Gastroesophageal sphincter (tissue), 4 donors: Measurements from ENCODE around the gene INPP5A. TPM values are rescaled to one million over a fixed set of nuclear protein-coding genes. Genes with fewer than 3 reads are reported as not detected.

Source experiments
- ATAC-seq: fragments of 150-250 bp; one replicate; pipeline ENCODE4 v1.9.1; 2016; ENCODE audit warnings: mild to moderate bottlenecking, moderate library complexity
- H3K27ac ChIP-seq, 4 donors: fragments of 200-600 bp; sonication (generic) in 3 of 4; 1 replicate in 3 of 4; 2 replicates in 1 of 4; pipeline ENCODE4 v1.5.1; 2016 to 2019
- H3K27me3 ChIP-seq: fragments of 200-600 bp; sonication (generic); one replicate; pipeline ENCODE4 v1.5.1; 2019
- H3K36me3 ChIP-seq, 2 donors: fragments of 200-600 bp; sonication (generic); one replicate each; pipeline ENCODE4 v1.5.1; 2019; ENCODE audit warnings: control low read depth in 1 of 2
- H3K4me1 ChIP-seq, 3 donors: fragments of 200-600 bp; sonication (generic); 1 replicate in 2 of 3; 2 replicates in 1 of 3; pipeline ENCODE4 v1.5.1; 2016 to 2019; ENCODE audit warnings: control low read depth in 2 of 3
- H3K4me3 ChIP-seq, 2 donors: fragments of 200-600 bp; sonication (generic); one replicate each; pipeline ENCODE4 v1.5.1; 2019; ENCODE audit warnings: mild to moderate bottlenecking in 1 of 2, moderate library complexity in 1 of 2
- H3K9me3 ChIP-seq, 3 donors: fragments of 200-600 bp; sonication (generic); one replicate each; pipeline ENCODE4 v1.5.1; 2017 to 2019; ENCODE audit warnings: control low read depth in 2 of 3
- CTCF ChIP-seq, 4 experiments: fragments of 200-600 bp in 2 of 4; fragments of 450-650 bp in 2 of 4; sonication (generic) in 1 of 4; IDR thresholded peaks; one replicate each; pipeline ENCODE4 v1.5.1; 2017 to 2019; ENCODE audit warnings: antibody characterized with exemption in 4 of 4, mild to moderate bottlenecking in 2 of 4, moderate library complexity in 2 of 4
- EP300 ChIP-seq: sonication (generic); formaldehyde crosslinking; IDR thresholded peaks from one replicate; pipeline ENCODE4 v1.6.1; 2017; ENCODE audit warnings: antibody characterized with exemption, mild to moderate bottlenecking
- POLR2A ChIP-seq, 2 donors: fragments of 450-650 bp; IDR thresholded peaks; one replicate each; pipeline ENCODE4 v1.6.1; 2017; ENCODE audit warnings: antibody characterized with exemption in 2 of 2, mild to moderate bottlenecking in 2 of 2, moderate library complexity in 1 of 2
- POLR2AphosphoS5 ChIP-seq: sonication (generic); formaldehyde crosslinking; IDR thresholded peaks from one replicate; pipeline ENCODE4 v1.6.1; 2017; ENCODE audit warnings: antibody characterized with exemption
- WGBS, 2 donors: methylation state at CpG; one replicate each; pipeline ENCODE4 v1.1.5; 2018; ENCODE audit warnings: low coverage in 1 of 2; 5-methylcytosine and 5-hydroxymethylcytosine counted together
- total RNA-seq, 4 donors: library from RNA; depleted of rRNA; stranded (reverse); fragments of >200 nt; gene quantifications; one replicate each; pipeline ENCODE4 v1.1.0, GENCODE V29; 2016

INPP5A gene
- total RNA-seq, 4 donors from 2014 or later: 111 to 288 (median 215) TPM

DNA sequence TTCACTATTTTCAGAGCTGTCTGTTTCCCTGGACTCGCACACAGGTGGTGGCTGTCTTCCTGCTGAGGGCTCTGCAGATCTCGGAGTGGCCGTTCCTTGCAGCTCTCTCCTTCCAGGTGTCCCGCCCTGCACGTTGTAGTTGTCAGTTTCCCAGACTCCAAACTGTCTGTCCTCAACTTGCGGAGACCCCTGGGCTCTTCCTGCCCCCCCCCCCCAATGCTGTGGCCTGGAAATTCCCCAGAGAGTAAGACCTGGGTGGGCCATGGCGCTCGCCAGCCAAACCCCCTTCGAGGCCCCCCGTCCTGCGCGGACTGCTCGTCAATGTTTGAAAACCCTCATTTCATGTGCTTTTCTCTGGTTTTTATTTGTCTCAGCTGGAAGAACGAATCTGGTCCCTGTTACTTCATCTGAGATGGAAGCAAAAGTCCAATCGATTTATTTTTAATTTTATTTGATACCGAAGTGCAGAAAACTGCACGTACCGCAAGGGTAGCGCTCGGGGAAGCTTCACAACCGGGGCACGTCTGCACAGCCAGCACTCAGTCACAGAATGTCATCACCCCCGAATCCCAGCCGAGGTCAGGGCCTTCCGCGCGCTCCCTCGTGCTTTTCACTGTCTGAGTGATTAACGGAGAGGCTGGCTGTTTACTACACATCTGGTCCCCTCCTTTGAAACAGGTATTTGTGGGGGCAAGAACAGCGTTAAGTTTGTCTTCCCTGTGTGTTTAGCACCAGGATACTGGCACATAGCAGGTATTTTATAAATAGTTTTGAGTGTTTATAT is 294.8 kb downstream of the INPP5A start:
- H3K27me3 ChIP-seq: peaks cover 67% of the 10 kb centered on the region
- no peaks in the 10 kb centered on the region for H3K9me3 ChIP-seq
- no peaks in the 10 kb centered on the region for H3K36me3 ChIP-seq
- TF ChIP-seq POLR2A (IDR thresholded peaks at IDR 0.05): no peak
- TF ChIP-seq CTCF (IDR thresholded peaks at IDR 0.05): no peak
- TF ChIP-seq POLR2AphosphoS5: no peak
- TF ChIP-seq EP300: no peak
- ATAC-seq: no peak
- WGBS, 2 donors: 14 to 22% methylated on average over 11 to 24 of the region's 30 CpGs
- H3K27ac ChIP-seq: no peak overlapping the region
- peaks cover 0 to 10% (median 0%) of the 10 kb centered on the region in 3 donors for H3K4me1 ChIP-seq
- no peak overlapping the region for H3K4me3 ChIP-seq

Other genes with a start within 250 kb of the INPP5A start
- gene STK32C, start 229.8 kb upstream of the INPP5A start, total RNA-seq: 10 to 100 TPM in 1 of 4 donors, 1 to 10 TPM in 3; 3.8 to 13.0 (median 5.1) TPM
- gene LRRC27, start 205.6 kb upstream of the INPP5A start, total RNA-seq: 1 to 10 TPM; 3.1 to 5.8 (median 4.4) TPM
- 10 to 100 TPM; 11.3 to 17.1 (median 14.8) TPM for gene PWWP2B, start 140.6 kb upstream of the INPP5A start, total RNA-seq
- not detected for gene NKX6-2, start 248.4 kb downstream of the INPP5A start, total RNA-seq